ENCODE measurements around the gene YWHAG. TPM values are rescaled to one million over a fixed set of nuclear protein-coding genes. Genes with fewer than 3 reads are reported as not detected.

YWHAG gene
- total RNA-seq, 3 donors from 2014 or later: 74.3 to 114 (median 102) TPM

GRCh38 chr7:76343294-76343930 lies 15.4 kb downstream of the YWHAG start:
- Histone ChIP-seq H3K9me3 (no peaks in the 10 kb centered on the region), H3K4me3 (no peak overlapping the region), H3K4me1 (ENCODE audit: low read depth) (peaks cover 34% of the 10 kb centered on the region), H3K36me3 (ENCODE audit: low read depth) (no peaks in the 10 kb centered on the region)
- DNase-seq (no peak), ATAC-seq (no peak)
- intact Hi-C loops (cut with DNase I, micrococcal nuclease): no loop called here
- TF ChIP-seq, protein P1, sequence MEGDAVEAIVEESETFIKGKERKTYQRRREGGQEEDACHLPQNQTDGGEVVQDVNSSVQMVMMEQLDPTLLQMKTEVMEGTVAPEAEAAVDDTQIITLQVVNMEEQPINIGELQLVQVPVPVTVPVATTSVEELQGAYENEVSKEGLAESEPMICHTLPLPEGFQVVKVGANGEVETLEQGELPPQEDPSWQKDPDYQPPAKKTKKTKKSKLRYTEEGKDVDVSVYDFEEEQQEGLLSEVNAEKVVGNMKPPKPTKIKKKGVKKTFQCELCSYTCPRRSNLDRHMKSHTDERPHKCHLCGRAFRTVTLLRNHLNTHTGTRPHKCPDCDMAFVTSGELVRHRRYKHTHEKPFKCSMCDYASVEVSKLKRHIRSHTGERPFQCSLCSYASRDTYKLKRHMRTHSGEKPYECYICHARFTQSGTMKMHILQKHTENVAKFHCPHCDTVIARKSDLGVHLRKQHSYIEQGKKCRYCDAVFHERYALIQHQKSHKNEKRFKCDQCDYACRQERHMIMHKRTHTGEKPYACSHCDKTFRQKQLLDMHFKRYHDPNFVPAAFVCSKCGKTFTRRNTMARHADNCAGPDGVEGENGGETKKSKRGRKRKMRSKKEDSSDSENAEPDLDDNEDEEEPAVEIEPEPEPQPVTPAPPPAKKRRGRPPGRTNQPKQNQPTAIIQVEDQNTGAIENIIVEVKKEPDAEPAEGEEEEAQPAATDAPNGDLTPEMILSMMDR (IDR thresholded peaks at IDR 0.05): no peak

DNA sequence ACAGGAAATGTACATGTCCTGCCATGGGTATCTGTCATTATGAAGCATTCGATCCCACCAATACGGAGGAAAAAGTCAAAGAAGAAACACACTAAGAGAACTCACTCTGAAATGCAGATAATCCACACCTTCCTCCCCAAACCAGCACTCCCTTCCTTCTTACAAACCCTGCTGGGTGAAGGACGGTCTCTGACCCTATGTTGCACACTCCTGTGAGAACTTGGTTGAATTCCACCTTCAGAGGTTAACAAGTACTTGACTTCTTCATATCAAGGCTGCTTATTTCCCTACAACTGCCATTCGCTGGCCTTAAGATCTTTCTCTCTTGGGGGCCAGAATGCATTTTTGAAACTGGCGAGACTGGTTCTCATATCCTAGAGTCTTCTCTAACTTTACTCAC lies 16.6 kb downstream of the YWHAG start:
- Histone ChIP-seq H3K36me3 (ENCODE audit: low read depth) (no peaks in the 10 kb centered on the region), H3K4me1 (ENCODE audit: low read depth) (peaks cover 26% of the 10 kb centered on the region), H3K4me3 (no peak overlapping the region), H3K9me3 (no peaks in the 10 kb centered on the region)
- intact Hi-C loops (cut with DNase I, micrococcal nuclease): no loop called here
- no peak for DNase-seq
- ATAC-seq: no peak
- TF ChIP-seq, protein P1 (IDR thresholded peaks at IDR 0.05): no peak

- ATAC-seq: no peak
- peaks cover 12% of the 10 kb centered on the region for H3K4me1 ChIP-seq (ENCODE audit: low read depth)
- no peaks in the 10 kb centered on the region for H3K36me3 ChIP-seq (ENCODE audit: low read depth)
- TF ChIP-seq, protein P1 (IDR thresholded peaks at IDR 0.05): no peak
- DNase-seq: no peak
- H3K9me3 ChIP-seq: no peaks in the 10 kb centered on the region
- intact Hi-C loops (cut with DNase I, micrococcal nuclease): no loop called here
- no peak overlapping the region for H3K4me3 ChIP-seq
Measured at GRCh38 chr7:76340617-76341131, 18.1 kb downstream of the YWHAG start.

- TF ChIP-seq, protein P1 (IDR thresholded peaks at IDR 0.05): no peak
- H3K9me3 ChIP-seq: no peaks in the 10 kb centered on the region
- H3K4me1 ChIP-seq (ENCODE audit: low read depth): peaks cover 13% of the 10 kb centered on the region
- no peaks in the 10 kb centered on the region for H3K36me3 ChIP-seq (ENCODE audit: low read depth)
- no peak for DNase-seq
- intact Hi-C loops (cut with DNase I, micrococcal nuclease): no loop called here
- no peak for ATAC-seq
- H3K4me3 ChIP-seq: no peak overlapping the region
Measured at GRCh38 chr7:76338298-76339084, 20.3 kb downstream of the YWHAG start.

DNA sequence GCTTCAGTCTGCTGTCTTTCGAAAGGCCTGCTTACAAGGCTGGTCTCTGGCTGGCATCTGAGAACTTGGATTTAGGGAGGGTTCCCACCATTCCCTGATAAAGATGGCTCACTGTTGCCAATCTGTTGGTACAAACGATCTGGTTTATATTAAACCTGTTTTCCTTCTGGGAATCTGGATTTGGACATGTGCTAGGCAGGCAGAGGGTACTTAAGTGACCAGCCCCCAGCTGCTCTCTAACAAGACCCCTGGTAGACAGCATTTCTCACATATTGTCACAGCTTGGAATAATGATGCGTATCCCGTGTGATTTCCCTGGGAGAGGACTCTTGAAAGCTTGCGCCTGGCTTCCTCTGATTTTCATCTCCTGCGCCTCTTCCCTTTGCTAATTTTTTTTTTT lies 21.6 kb downstream of the YWHAG start:
- Histone ChIP-seq H3K36me3 (ENCODE audit: low read depth) (no peaks in the 10 kb centered on the region), H3K4me3 (no peak overlapping the region), H3K4me1 (ENCODE audit: low read depth) (peaks cover 22% of the 10 kb centered on the region), H3K9me3 (no peaks in the 10 kb centered on the region)
- no peak for ATAC-seq
- TF ChIP-seq, protein P1 (IDR thresholded peaks at IDR 0.05): no peak
- DNase-seq: no peak
- intact Hi-C loops (cut with DNase I, micrococcal nuclease): no loop called here
